PC-3 (cell line): Measurements from ENCODE around the gene TAL1.
"Not testable (repeated sequence)": the region's sequence is repeated elsewhere in the genome, so short reads cannot be mapped to it uniquely, and the experiment has no call there.

ENCODE experiments used
- CTCF ChIP-seq: fragments of 300-600 bp; sonication (generic); conservative IDR thresholded peaks from 2 replicates; pipeline ENCODE4 v1.5.1; 2017; ENCODE audit warnings: antibody characterized with exemption, low read depth, mild to moderate bottlenecking, low read length
- EZH2 ChIP-seq: fragments of 300-600 bp; sonication (generic); IDR thresholded peaks from one replicate; pipeline ENCODE4 v1.6.1; 2017; ENCODE audit warnings: antibody characterized with exemption, mild to moderate bottlenecking, low read length; ENCODE audit not compliant: unreplicated experiment

GRCh38 chr1:47275811-47276210, 43.8 kb upstream of the TAL1 start:
- not testable (repeated sequence) for TF ChIP-seq CTCF, EZH2
